Measurements from ENCODE around the gene TRIM8. TPM values are rescaled to one million over a fixed set of nuclear protein-coding genes. Genes with fewer than 3 reads are reported as not detected.

Gene TRIM8
- total and polyA plus RNA-seq, 2 donors (not counting 1 experiment from before 2014, with no cell fraction given): 44.9 to 74.4 TPM

GRCh38 chr10:102641402-102641801, 2.9 kb upstream of the TRIM8 start:
- no peak for ATAC-seq (ENCODE audit: low read depth)
- Mint-ChIP-seq H3K4me3 (peak overlapping the region; percentile 93), H3K27me3 (no peaks in the 10 kb centered on the region), H3K4me1 (peaks cover 16% of the 10 kb centered on the region), H3K9me3 (ENCODE audit: insufficient read depth) (no peaks in the 10 kb centered on the region), H3K27ac (peak overlapping the region; percentile 95)
- no peak for DNase-seq
- Histone ChIP-seq H3K4me1 (ENCODE audit: control insufficient read depth in 2 of 2, insufficient read depth in 2 of 2, low read length in 2 of 2) (peaks cover 4 to 13% of the 10 kb centered on the region in 2 donors), H3K27me3 (replicated peaks in 1 of 4; ENCODE audit: control extremely low read depth in 1 of 4, control insufficient read depth in 3 of 4, insufficient read depth in 4 of 4, low read length in 3 of 4) (no peaks in the 10 kb centered on the region), H3K79me2 (ENCODE audit: control insufficient read depth, insufficient read depth, low read length) (peaks cover 22% of the 10 kb centered on the region), H3K9me3 (ENCODE audit: control extremely low read depth in 1 of 3, control insufficient read depth in 2 of 3, insufficient read depth in 1 of 3, low read length in 2 of 3) (no peaks in the 10 kb centered on the region), H3K36me3 (replicated peaks in 1 of 2; ENCODE audit: control extremely low read depth in 1 of 2, control insufficient read depth in 1 of 2, extremely low read depth in 1 of 2, insufficient read depth in 2 of 2, low read length in 1 of 2) (no peaks in the 10 kb centered on the region), H4K20me1 (ENCODE audit: control insufficient read depth, insufficient read depth, low read length, poor library complexity, severe bottlenecking) (peaks cover 5% of the 10 kb centered on the region), H3K27ac (ENCODE audit: low read length in 2 of 2) (peak overlapping the region; percentile 85 to 97), H3K4me2 (replicated peaks; ENCODE audit: low read depth, low read length, poor library complexity, severe bottlenecking) (peak overlapping the region; percentile 94), H3K9ac (ENCODE audit: low read length) (peak overlapping the region; percentile 83), H2AFZ (ENCODE audit: insufficient read depth, low read depth, low read length, poor library complexity, severe bottlenecking) (peak overlapping the region; percentile 76), H3K4me3 (ENCODE audit: control extremely low read depth in 1 of 5, extremely low read depth in 1 of 5, insufficient read depth in 1 of 5, low read depth in 2 of 5, low read length in 4 of 5) (peak overlapping the region; percentile 74 to 89 (median 77))
- WGBS (ENCODE audit: insufficient coverage): 61% methylated on average over 5 of the region's 7 CpGs
- ChIA-PET POLR2A (interaction anchor here (0.7 to 1.4 kb wide), 5 partner anchors 10 to 551 kb away, joined by 3 to 13 read pairs (median 4); partner anchors contain the start of genes ACTR1A, ARL3, FBXL15 and NT5C2), CTCF (interaction anchor here (0.8 to 1.8 kb wide), 6 partner anchors 10 to 139 kb away, joined by 3 to 7 read pairs (median 3); partner anchors contain the start of genes ACTR1A, ARL3, SFXN2 and SUFU)
- TF ChIP-seq EZH2 (IDR thresholded peaks at IDR 0.05; ENCODE audit: borderline replicate concordance, insufficient read depth, low read depth, low read length, poor library complexity, severe bottlenecking) (no peak), CTCF (IDR thresholded peaks at IDR 0.05) (no peak)
- intact Hi-C loops (cut with micrococcal nuclease): loop anchor here (5.0 kb wide), 2 partner anchors 574 to 1729 kb away; partner anchors contain the start of genes HPS6 and SLF2
